Ovary (tissue), 3 donors: Measurements from ENCODE around the gene VTA1.
"Not testable (repeated sequence)": the region's sequence is repeated elsewhere in the genome, so short reads cannot be mapped to it uniquely, and the experiment has no call there.

Experiments used
- CTCF ChIP-seq, 3 donors: fragments of 450-650 bp in 2 of 3; fragments of 200-600 bp in 1 of 3; IDR thresholded peaks; one replicate each; pipeline versions ENCODE4 v1.5.1 to v1.8.0; 2016 to 2022; ENCODE audit warnings: antibody characterized with exemption in 3 of 3, mild to moderate bottlenecking in 1 of 3
- EP300 ChIP-seq: sonication (generic); formaldehyde crosslinking; IDR thresholded peaks from one replicate; pipeline ENCODE4 v1.6.1; 2017; ENCODE audit warnings: antibody characterized with exemption
- POLR2A ChIP-seq: fragments of 450-650 bp; IDR thresholded peaks from one replicate; pipeline ENCODE4 v1.6.1; 2017; ENCODE audit warnings: antibody characterized with exemption, mild to moderate bottlenecking, moderate library complexity
- donor health status: DM: no; HTN: no; CAD: no.

- TF ChIP-seq CTCF (IDR thresholded peaks at IDR 0.05); POLR2A; EP300: not testable (repeated sequence)
Measured at GRCh38 chr6:142141531-142141930, 5.5 kb upstream of the VTA1 start.
